Ishikawa (cell line): Measurements from ENCODE around the gene CAB39.

Source experiments
- CEBPB ChIP-seq: IDR thresholded peaks from 2 replicates; pipeline ENCODE4 v1.6.1; 2012
- CREB1 ChIP-seq: IDR thresholded peaks from 2 replicates; pipeline ENCODE4 v1.6.1; 2012; ENCODE audit warnings: low read depth
- EGR1 ChIP-seq: IDR thresholded peaks from 2 replicates; pipeline ENCODE4 v1.6.1; 2012
- EP300 ChIP-seq: IDR thresholded peaks from 2 replicates; pipeline ENCODE4 v1.6.1; 2012; ENCODE audit warnings: borderline replicate concordance
- FOXM1 ChIP-seq: IDR thresholded peaks from 2 replicates; pipeline ENCODE4 v1.6.1; 2012; ENCODE audit warnings: low read depth, borderline replicate concordance
- NFIC ChIP-seq: IDR thresholded peaks from 2 replicates; pipeline ENCODE4 v1.6.1; 2012
- RAD21 ChIP-seq: IDR thresholded peaks from 2 replicates; pipeline ENCODE4 v1.6.1; 2012; ENCODE audit warnings: low read depth
- TAF1 ChIP-seq: IDR thresholded peaks from 2 replicates; pipeline ENCODE4 v1.6.1; 2012; ENCODE audit warnings: low read depth, mild to moderate bottlenecking
- TCF12 ChIP-seq: IDR thresholded peaks from 2 replicates; pipeline ENCODE4 v1.6.1; 2012; ENCODE audit warnings: low read depth
- TEAD4 ChIP-seq: IDR thresholded peaks from 2 replicates; pipeline ENCODE4 v1.6.1; 2012
- YY1 ChIP-seq: IDR thresholded peaks from 2 replicates; pipeline ENCODE4 v1.6.1; 2012; ENCODE audit warnings: low read depth
- ZBTB7A ChIP-seq: IDR thresholded peaks from 2 replicates; pipeline ENCODE4 v1.6.1; 2012; ENCODE audit warnings: low read depth
- TF ChIP-seq, protein P1 (sequence below): IDR thresholded peaks from 2 replicates; pipeline ENCODE4 v1.6.1; 2012
- TF ChIP-seq, protein P2 (sequence below): IDR thresholded peaks from 2 replicates; pipeline ENCODE4 v1.6.1; 2012; ENCODE audit warnings: low read depth, mild to moderate bottlenecking
- TF ChIP-seq, protein P3 (sequence below): IDR thresholded peaks from 2 replicates; pipeline ENCODE4 v1.6.1; 2012

The CAB39 gene

DNA sequence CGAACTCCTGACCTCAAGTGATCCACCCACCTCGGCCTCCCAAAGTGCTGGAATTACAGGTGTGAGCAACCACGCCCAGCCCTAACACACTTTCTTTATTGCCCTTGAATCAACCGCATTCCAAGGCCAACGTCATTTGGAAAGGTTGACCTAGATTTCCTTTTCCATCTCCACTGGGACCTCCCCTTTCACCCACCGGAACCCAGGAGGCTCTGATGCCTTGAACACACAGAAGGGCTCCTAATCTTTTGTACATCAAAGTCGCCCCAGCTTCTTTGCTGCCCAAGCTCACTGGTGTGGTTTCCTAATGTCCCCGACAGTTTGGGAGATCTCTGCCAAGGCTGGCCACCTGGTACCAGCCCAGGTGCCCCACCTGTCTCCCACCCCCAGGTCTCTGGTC lies 46.2 kb upstream of the CAB39 start:
- TF ChIP-seq NFIC (no peak), TAF1 (no peak), YY1 (no peak), FOXM1 (no peak), RAD21 (no peak), EGR1 (no peak), TEAD4 (no peak), TCF12 (no peak), CREB1 (no peak), EP300 (no peak), CEBPB (no peak), ZBTB7A (no peak)
- TF ChIP-seq, protein P1, sequence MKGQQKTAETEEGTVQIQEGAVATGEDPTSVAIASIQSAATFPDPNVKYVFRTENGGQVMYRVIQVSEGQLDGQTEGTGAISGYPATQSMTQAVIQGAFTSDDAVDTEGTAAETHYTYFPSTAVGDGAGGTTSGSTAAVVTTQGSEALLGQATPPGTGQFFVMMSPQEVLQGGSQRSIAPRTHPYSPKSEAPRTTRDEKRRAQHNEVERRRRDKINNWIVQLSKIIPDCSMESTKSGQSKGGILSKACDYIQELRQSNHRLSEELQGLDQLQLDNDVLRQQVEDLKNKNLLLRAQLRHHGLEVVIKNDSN = no peak
- TF ChIP-seq, protein P2, sequence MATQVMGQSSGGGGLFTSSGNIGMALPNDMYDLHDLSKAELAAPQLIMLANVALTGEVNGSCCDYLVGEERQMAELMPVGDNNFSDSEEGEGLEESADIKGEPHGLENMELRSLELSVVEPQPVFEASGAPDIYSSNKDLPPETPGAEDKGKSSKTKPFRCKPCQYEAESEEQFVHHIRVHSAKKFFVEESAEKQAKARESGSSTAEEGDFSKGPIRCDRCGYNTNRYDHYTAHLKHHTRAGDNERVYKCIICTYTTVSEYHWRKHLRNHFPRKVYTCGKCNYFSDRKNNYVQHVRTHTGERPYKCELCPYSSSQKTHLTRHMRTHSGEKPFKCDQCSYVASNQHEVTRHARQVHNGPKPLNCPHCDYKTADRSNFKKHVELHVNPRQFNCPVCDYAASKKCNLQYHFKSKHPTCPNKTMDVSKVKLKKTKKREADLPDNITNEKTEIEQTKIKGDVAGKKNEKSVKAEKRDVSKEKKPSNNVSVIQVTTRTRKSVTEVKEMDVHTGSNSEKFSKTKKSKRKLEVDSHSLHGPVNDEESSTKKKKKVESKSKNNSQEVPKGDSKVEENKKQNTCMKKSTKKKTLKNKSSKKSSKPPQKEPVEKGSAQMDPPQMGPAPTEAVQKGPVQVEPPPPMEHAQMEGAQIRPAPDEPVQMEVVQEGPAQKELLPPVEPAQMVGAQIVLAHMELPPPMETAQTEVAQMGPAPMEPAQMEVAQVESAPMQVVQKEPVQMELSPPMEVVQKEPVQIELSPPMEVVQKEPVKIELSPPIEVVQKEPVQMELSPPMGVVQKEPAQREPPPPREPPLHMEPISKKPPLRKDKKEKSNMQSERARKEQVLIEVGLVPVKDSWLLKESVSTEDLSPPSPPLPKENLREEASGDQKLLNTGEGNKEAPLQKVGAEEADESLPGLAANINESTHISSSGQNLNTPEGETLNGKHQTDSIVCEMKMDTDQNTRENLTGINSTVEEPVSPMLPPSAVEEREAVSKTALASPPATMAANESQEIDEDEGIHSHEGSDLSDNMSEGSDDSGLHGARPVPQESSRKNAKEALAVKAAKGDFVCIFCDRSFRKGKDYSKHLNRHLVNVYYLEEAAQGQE = no peak
- TF ChIP-seq, protein P3, sequence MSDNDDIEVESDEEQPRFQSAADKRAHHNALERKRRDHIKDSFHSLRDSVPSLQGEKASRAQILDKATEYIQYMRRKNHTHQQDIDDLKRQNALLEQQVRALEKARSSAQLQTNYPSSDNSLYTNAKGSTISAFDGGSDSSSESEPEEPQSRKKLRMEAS = no peak

DNA sequence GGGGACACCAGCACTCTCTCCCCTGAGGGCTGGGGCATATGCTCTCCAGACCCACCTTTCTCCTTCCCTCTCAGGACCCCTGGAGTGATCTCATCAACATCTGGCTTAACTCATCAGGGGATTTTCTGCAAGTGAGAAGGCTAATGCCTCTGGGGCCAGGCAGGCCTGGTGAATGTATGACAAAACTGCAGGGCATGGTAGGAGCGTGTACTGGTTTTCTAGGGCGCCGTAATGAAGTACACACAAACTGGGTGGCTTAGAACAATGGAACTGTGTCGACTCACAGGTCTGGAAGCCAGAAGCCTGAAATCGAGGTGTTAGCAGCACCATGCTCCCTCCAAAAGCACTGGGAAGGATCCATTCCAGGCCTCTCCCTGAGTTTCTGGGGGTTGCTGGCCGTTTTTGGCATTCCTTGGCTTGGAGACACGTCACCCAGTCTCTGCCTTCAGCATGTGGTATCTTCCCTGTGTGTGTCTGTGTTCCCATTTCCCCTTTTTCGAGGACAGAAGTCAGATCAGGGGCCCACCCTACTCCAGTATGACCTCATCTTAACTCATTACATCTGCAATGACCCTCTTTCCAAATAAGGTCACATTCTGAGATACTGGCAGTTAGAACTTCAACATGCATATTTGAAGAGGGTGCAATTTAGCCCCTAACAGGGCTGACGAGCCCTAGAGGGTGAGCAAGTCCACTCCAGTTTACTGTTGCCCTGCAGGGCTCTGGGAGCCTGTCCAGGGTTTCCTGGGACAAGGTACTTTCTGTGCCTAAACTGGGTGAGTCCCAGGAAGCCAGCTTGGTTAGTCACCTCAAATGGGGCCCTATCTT lies 45.5 kb upstream of the CAB39 start:
- no peak for TF ChIP-seq FOXM1
- TF ChIP-seq NFIC = no peak
- TF ChIP-seq EP300 = no peak
- no peak for TF ChIP-seq TCF12
- TF ChIP-seq TEAD4 = no peak
- TF ChIP-seq, protein P3 = 0 out of 2 replicates have a peak, but pooled peaks have one; percentile 17

DNA sequence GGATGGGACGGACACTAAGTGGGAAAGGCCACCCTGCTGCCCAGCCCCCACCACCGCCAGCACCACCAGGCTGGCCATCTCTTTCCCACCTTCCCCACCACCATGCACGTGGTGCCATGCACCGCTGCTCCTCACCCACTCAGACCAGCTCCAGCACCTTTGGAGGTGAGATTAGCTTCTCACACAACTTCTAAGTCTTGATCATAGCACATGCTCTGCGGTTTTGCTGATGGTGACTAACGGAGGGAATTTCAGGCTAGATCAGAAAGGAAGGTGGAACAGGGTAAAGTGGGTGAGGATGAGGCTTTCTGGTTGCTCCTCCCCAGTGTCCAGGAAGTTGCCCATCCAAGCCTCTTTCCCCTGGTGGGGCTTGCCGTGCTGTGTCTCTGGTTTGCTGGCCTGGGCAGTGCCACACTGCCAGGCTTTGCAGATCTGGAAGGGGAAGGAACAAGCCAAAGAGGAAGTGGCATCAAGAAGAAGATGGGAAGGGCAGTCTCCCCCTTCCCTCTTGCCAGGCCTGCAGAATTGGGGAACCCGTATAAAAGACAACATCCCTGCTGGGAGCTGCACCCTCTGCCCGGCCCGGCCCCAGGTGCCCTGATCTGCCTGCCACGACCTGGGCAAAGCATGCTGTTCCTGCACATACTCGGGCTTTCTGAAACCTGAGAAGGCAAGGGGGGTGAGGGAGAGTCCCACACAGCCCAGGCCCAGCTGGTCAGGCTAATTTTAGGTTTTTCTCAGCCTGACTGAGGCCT lies 44.3 kb upstream of the CAB39 start:
- TF ChIP-seq CREB1 = no peak
- TF ChIP-seq TCF12 = no peak
- no peak for TF ChIP-seq ZBTB7A
- TF ChIP-seq, protein P1 = no peak
- no peak for TF ChIP-seq TAF1
- no peak for TF ChIP-seq EP300

DNA sequence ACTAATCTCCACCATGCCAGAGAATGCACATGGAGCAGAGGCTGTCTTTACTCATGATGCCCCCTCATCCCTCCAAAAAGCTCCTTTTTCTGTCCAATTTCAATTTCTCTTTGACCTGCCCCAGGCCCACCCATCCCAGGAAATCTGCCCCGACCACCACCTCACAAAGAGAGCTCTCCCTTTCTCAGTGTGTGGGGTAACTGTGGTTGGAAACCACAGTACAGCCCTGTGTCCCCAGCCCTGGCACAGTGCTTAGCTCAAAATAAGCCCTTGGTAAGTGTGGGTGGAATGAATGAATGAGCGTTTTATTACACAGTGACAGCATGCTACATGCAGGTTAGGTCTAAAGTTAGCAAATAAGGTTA lies 43.7 kb upstream of the CAB39 start:
- TF ChIP-seq CREB1 = no peak
- TF ChIP-seq CEBPB = no peak
- TF ChIP-seq TAF1 = no peak
- no peak for TF ChIP-seq EP300
- TF ChIP-seq, protein P1 = no peak
- TF ChIP-seq FOXM1 = no peak
- no peak for TF ChIP-seq YY1
- no peak for TF ChIP-seq EGR1
- TF ChIP-seq, protein P2 = no peak
- TF ChIP-seq ZBTB7A = no peak
- no peak for TF ChIP-seq TEAD4
- TF ChIP-seq, protein P3 = no peak
- no peak for TF ChIP-seq NFIC
- TF ChIP-seq RAD21 = no peak
- no peak for TF ChIP-seq TCF12

DNA sequence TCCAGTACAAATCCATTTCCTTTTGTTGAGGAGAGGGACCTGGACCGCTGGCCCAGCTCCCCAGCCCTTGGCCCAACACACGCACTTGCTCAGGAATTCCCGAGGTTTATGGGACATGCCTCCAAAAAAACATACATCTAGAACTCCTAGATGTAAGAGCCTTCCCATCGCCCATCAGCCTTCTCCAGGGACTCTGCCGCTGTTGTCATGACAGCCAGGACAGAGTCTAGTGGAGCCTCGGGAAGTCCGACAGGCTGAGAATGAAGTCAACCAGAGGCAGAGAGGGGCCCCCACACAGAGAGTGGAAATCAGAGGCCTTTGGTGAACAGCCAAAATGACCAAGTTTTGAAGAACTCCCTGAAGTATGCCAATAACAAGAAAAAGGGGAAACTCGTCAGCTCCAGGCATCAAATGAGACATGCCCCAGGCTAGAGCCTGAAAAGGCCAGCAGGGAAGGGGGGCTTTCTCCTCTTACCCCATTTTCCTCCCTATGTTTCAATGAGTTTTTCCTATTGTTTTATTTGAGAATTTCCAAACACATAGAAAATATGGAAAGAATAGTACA lies 43.2 kb upstream of the CAB39 start:
- no peak for TF ChIP-seq CEBPB
- TF ChIP-seq TEAD4 = no peak
- TF ChIP-seq, protein P1 = no peak
- TF ChIP-seq RAD21 = no peak
- TF ChIP-seq EGR1 = no peak
- TF ChIP-seq, protein P3 = no peak
